Measurements from ENCODE around the gene SOAT2.

SOAT2 gene

DNA sequence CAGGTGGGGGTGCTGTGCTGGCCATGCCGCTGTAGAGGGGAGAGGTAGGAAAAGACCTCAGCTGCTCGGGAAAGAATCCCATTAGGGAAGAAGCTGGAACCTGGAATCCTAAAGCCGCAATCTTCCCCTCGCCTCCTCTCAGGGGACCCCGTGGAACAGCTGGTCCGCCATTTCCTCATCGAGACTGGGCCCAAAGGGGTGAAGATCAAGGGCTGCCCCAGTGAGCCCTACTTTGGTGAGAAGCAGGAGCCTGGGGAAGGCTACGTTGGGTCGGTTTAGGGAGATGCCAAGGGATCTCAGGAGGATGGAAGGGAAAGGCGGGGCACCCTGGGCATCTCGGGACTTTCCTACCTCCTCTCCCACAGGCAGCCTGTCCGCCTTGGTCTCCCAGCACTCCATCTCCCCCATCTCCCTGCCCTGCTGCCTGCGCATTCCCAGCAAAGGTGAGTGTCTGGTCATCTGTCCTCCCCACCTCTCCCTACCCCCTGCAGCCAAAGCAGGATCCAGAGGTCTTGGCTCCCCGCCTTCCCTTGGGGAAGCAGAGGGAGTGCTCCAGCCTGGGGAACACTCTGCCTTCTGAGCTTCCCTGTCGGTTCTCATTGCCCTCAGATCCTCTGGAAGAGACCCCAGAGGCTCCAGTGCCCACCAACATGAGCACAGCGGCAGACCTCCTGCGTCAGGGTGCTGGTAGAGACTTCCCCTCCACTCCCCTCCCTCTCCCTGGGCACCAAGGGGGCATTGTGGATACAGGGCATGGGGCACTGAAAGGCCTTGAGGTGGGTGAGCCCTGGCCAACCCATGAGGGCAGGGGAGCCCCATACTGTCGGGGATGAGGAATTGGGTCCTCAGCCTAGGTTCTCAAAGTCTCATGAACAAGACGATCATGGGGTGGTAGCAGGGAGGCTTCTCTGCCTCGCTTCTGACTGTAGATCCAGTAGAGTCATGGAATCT, 41.0 kb upstream of the SOAT2 start:
- no peak overlapping the region for H3K4me3 ChIP-seq (replicated peaks in 1 of 2; ENCODE audit: low read depth in 2 of 2, low read length in 2 of 2)
- TF ChIP-seq, protein P1, sequence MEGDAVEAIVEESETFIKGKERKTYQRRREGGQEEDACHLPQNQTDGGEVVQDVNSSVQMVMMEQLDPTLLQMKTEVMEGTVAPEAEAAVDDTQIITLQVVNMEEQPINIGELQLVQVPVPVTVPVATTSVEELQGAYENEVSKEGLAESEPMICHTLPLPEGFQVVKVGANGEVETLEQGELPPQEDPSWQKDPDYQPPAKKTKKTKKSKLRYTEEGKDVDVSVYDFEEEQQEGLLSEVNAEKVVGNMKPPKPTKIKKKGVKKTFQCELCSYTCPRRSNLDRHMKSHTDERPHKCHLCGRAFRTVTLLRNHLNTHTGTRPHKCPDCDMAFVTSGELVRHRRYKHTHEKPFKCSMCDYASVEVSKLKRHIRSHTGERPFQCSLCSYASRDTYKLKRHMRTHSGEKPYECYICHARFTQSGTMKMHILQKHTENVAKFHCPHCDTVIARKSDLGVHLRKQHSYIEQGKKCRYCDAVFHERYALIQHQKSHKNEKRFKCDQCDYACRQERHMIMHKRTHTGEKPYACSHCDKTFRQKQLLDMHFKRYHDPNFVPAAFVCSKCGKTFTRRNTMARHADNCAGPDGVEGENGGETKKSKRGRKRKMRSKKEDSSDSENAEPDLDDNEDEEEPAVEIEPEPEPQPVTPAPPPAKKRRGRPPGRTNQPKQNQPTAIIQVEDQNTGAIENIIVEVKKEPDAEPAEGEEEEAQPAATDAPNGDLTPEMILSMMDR (IDR thresholded peaks at IDR 0.05; ENCODE audit: low read depth, low read length), result no peak
- DNase-seq (ENCODE audit: low read depth in 2 of 2), result no peak

DNA sequence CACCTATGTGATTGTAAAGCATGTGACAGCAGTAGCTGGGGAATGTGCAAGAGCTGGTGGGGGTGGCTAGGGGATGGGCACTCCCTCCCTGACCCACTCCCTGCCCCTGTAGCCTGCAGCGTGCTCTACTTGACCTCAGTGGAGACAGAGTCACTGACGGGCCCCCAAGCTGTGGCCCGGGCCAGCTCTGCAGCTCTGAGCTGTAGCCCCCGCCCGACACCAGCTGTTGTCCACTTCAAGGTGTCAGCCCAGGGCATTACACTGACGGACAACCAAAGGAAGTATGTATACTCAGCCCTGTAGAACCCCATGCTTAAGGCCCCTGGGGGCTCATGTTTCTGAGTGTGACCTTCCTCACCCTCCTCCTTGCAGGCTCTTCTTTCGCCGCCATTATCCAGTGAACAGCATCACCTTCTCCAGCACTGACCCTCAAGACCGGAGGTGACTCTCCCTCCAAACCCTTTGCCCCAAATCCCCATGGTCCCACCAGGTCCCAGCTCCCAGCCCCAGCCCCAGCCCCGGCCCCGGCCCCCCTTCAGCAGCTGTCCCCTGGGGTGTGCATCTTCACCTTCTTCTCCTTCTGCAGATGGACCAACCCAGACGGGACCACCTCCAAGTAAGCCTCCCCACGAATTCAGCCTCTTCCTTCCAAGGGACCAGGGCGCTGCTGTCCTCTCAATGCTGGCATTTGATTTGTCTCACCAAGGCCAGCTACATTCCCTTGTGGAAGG, 40.1 kb upstream of the SOAT2 start:
- TF ChIP-seq, protein P1 (IDR thresholded peaks at IDR 0.05; ENCODE audit: low read depth, low read length), result no peak
- no peak for DNase-seq (ENCODE audit: low read depth in 2 of 2)
- no peak overlapping the region for H3K4me3 ChIP-seq (replicated peaks in 1 of 2; ENCODE audit: low read depth in 2 of 2, low read length in 2 of 2)

DNA sequence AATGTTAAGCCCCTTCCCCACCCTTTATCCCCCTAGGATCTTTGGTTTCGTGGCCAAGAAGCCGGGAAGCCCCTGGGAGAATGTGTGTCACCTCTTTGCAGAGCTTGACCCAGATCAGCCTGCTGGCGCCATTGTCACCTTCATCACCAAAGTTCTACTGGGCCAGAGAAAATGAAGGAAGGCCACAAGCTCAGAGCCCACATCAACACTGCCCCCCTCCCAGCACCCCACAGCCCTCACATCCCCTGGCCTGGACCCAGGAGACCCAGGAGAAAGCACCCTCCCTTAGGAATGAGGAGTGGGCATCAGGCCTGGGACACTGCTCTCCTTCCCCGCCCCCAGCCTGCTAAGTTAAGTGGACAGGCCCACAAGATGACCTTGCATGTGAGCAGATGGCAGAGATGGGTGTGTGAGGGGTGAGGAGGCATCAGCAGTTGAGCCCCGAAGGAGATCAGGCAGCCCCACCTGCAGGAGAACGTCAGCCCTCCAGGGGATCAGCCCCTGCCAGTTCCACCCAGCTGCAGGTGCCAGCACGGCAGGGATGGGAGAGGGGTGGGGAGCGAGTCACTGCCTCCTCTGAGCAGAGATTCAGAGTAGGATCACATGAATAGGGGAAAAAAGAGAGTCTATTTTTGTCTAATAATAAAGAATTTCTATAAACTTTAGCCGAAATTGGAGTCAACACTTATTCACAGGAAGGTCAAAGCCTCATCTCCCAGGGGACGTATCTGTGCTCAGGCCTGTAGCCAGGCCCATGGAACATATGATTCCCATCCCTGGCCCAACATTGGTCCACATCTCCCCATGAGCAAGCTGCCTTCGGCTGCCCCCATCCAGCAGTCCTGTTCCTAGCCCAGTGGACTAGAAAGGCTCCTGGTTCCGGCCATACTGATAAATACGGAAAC, 39.3 kb upstream of the SOAT2 start:
- peak; percentile 91 to 97 for DNase-seq (ENCODE audit: low read depth in 2 of 2)
- no peak overlapping the region for H3K4me3 ChIP-seq (replicated peaks in 1 of 2; ENCODE audit: low read depth in 2 of 2, low read length in 2 of 2)

DNA sequence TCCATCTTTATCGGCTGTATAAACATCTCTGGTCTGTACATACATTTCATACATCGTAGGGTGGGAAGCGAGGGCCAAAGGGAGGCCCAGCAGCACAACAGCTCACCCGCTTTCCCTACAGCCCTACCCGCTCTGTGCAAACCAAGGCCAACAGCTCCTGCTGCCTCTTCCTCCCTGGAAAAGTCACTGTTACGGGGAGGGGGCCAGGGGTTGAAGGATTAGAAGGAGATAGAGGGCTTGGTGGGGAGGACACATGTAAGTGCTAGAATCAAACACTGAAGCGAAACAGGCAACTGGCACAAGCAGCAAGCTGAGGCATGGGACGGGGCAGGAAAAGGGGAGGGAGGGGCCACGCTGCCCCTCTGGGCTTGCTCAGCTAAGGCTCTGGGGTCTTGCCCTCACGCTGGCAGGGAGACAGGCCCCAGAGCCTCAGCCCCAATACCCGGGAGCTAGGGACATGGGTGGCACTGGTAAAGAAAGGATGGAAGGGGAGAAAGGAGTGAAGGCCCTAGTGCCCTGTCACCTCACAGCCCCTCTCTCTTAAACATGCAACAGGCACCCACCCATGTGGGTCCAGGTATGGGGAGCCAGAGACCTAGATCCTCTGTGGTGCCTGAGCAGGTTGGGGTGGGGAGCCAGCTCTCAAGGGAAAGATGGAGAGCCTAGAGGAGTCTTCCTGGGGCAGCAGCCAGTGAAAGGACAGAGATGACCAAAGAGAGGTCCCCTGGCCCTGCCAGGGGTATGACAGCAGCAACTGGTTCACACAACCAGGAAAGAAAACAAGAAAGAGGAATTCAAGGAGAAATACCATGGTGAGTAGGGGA, 38.5 kb upstream of the SOAT2 start:
- TF ChIP-seq, protein P1 (IDR thresholded peaks at IDR 0.05; ENCODE audit: low read depth, low read length), result no peak
- no peak for DNase-seq (ENCODE audit: low read depth in 2 of 2)
- H3K4me3 ChIP-seq (replicated peaks in 1 of 2; ENCODE audit: low read depth in 2 of 2, low read length in 2 of 2), result no peak overlapping the region

More for the DNA sequence above, 39.3 kb upstream of the SOAT2 start:
- TF ChIP-seq, protein P1 (IDR thresholded peaks at IDR 0.05; ENCODE audit: low read depth, low read length), result no peak

DNA sequence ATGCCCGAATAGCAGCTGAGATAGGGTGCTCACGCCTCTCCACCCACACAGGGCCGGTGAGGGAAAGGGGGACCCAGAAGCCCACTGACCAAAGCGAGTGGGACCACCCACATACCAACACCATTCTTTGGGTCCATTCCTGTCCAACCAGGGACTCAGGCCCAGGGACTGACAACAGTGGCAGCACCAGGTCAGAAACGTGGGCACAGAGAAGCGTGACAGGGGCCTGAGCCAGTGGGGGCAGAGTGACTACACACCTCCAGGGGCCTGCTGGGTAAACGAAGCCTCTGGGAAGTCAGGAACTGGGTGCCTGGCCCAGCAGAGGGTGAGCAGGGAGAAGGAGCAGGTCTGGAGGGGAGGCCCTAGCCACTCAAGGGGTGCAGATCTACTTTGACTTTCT, 37.8 kb upstream of the SOAT2 start:
- TF ChIP-seq, protein P1 (IDR thresholded peaks at IDR 0.05; ENCODE audit: low read depth, low read length), result no peak
- no peak for DNase-seq (ENCODE audit: low read depth in 2 of 2)
- H3K4me3 ChIP-seq (replicated peaks in 1 of 2; ENCODE audit: low read depth in 2 of 2, low read length in 2 of 2), result no peak overlapping the region

Measured in cardiac fibroblast (primary cell).